OCI-LY1 (cell line): ENCODE measurements around the gene C22orf39.

Experiments used
- EZH2 ChIP-seq: fragments of 200-600 bp; sonication (generic), shearing (Covaris generic); IDR thresholded peaks from 2 replicates; pipeline ENCODE4 v1.8.0; 2017; ENCODE audit warnings: borderline replicate concordance, mixed run types, mild to moderate bottlenecking, antibody characterized with exemption, low read length, moderate library complexity, mixed read lengths
- TF ChIP-seq, protein P1 (sequence below): fragments of 200-600 bp; sonication (generic), shearing (Covaris generic); IDR thresholded peaks from 2 replicates; pipeline ENCODE4 v1.5.1; 2017; ENCODE audit warnings: mild to moderate bottlenecking, antibody characterized with exemption, low read length, moderate library complexity, mixed read lengths

DNA sequence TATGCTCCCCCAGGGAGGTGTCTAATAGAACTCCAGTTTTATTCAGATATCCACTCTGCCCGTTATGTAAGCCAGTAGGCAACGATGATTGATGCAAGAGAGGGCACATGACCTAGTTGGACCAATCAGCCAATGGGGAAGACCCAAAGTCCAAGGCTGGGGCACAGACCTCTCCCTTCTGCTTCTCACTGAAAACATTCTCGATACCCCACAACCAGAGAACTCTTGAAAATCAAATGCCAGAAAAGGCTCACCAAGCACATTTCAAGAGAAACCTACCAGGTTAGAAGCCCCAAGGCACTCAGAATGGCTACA lies 23.4 kb downstream of the C22orf39 start:
- TF ChIP-seq, protein P1, sequence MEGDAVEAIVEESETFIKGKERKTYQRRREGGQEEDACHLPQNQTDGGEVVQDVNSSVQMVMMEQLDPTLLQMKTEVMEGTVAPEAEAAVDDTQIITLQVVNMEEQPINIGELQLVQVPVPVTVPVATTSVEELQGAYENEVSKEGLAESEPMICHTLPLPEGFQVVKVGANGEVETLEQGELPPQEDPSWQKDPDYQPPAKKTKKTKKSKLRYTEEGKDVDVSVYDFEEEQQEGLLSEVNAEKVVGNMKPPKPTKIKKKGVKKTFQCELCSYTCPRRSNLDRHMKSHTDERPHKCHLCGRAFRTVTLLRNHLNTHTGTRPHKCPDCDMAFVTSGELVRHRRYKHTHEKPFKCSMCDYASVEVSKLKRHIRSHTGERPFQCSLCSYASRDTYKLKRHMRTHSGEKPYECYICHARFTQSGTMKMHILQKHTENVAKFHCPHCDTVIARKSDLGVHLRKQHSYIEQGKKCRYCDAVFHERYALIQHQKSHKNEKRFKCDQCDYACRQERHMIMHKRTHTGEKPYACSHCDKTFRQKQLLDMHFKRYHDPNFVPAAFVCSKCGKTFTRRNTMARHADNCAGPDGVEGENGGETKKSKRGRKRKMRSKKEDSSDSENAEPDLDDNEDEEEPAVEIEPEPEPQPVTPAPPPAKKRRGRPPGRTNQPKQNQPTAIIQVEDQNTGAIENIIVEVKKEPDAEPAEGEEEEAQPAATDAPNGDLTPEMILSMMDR = no peak
- TF ChIP-seq EZH2 = no peak
